ENCODE data around the gene HSPA1L.

HSPA1L gene

DNA sequence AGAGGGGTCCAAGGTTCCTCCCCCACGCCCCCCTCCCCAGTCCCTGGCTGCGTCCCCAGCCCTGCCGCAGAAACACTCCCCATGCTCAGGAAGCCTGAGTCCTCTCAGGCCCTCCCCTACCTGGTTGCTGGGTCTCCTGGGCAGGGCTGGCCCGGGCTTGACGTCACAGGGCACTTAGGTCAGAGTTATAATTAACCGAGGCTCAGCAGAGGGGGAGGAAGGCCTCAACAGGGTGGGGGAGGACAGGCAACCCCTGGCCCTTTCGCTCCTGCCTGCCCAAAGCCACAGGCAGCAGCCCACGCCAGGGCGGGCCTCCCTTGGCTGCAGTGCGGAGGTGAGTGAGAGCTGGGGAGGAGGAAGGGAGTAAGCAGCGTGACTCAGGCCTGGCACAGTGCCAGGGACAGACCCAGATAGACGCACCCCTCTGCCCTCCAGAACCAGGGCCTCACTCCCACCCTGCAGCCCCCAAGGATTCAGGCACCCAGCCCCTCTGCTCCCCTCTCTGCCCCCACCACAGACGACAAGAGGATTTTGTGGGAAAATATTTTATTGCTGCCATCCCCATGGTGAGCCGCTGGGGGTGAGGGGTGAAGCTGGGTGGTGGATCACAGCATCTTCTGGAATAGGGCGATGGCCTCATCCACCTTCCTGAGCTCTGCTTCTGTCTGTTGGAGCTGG is 38.0 kb downstream of the HSPA1L start, which contains the start of gene VWA7:
Gene VWA7, minus strand, starts transcription at position 340 of the 678 bp plus-strand sequence. CDS start 549 bp downstream, outside the sequence.
- Histone ChIP-seq H3K4me2 (peak within 1 kb of the TSS; percentile 89), H3K27ac (peak within 1 kb of the TSS; percentile 79), H3K27me3 (ENCODE audit: insufficient read depth, low read depth) (no peaks in the 10 kb centered on the region), H2AFZ (ENCODE audit: low read depth) (peak within 1 kb of the TSS; percentile 47; the same call in 1 of the 2 replicates), H3K9ac (peak within 1 kb of the TSS; percentile 58), H3K4me1 (ENCODE audit: low read depth, poor library complexity, severe bottlenecking) (peaks cover 40% of the 10 kb centered on the region), H3K36me3 (ENCODE audit: insufficient read depth) (peaks cover 5% of the 10 kb centered on the region; the same call in 1 of the 2 replicates), H3K79me2 (ENCODE audit: insufficient read depth, low read depth) (no peaks in the 10 kb centered on the region), H4K20me1 (ENCODE audit: insufficient read depth) (no peaks in the 10 kb centered on the region), H3K4me3 (IDR thresholded peaks at IDR 0.05; ENCODE audit: insufficient read depth, low read depth, low read length) (no peak within 1 kb of the TSS)
- TF ChIP-seq CTCF (conservative IDR thresholded peaks at IDR 0.05; ENCODE audit: low read depth, low read length): no peak

DNA sequence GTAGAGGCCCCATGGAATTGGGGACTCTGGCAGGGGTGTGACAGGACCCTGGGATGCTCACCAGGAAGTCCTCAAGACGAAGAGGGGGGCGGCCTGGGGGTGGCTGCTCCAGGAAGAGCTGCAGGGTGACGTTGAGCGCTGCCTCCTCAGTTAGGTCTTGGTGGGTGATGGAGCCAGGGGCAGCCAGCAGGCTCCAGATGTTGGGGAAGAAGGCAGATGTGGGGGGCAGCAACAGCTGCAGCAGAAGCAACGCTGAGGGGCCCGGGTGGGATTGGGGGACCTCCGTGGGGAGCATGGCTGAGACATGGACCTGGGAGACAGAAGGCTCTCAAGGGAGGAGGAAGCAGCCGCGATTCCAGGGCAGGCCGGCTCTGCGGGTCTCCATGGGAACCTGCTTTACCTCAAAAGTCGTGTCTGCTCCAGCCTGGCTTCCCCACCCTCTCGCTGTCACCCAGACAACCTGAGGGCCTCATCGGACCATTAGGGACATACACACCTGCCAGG is 38.5 kb downstream of the HSPA1L start:
- H2AFZ ChIP-seq (ENCODE audit: low read depth): peak overlapping the region; percentile 47; the same call in 1 of the 2 replicates
- peak overlapping the region; percentile 79 for H3K27ac ChIP-seq
- no peaks in the 10 kb centered on the region for H3K79me2 ChIP-seq (ENCODE audit: insufficient read depth, low read depth)
- H3K4me3 ChIP-seq (IDR thresholded peaks at IDR 0.05; ENCODE audit: insufficient read depth, low read depth, low read length): no peak overlapping the region
- TF ChIP-seq CTCF (conservative IDR thresholded peaks at IDR 0.05; ENCODE audit: low read depth, low read length): no peak
- H3K4me2 ChIP-seq: peak overlapping the region; percentile 89
- peaks cover 40% of the 10 kb centered on the region for H3K4me1 ChIP-seq (ENCODE audit: low read depth, poor library complexity, severe bottlenecking)
- no peaks in the 10 kb centered on the region for H4K20me1 ChIP-seq (ENCODE audit: insufficient read depth)
- H3K9ac ChIP-seq: peak overlapping the region; percentile 58
- no peaks in the 10 kb centered on the region for H3K27me3 ChIP-seq (ENCODE audit: insufficient read depth, low read depth)
- H3K36me3 ChIP-seq (ENCODE audit: insufficient read depth): peaks cover 1% of the 10 kb centered on the region; the same call in 1 of the 2 replicates

GRCh38 chr6:31775633-31776484 is 39.2 kb downstream of the HSPA1L start:
- H3K27ac ChIP-seq: peak overlapping the region; percentile 79
- no peaks in the 10 kb centered on the region for H3K36me3 ChIP-seq (ENCODE audit: insufficient read depth)
- H3K4me2 ChIP-seq: peak overlapping the region; percentile 89
- no peaks in the 10 kb centered on the region for H3K27me3 ChIP-seq (ENCODE audit: insufficient read depth, low read depth)
- H3K79me2 ChIP-seq (ENCODE audit: insufficient read depth, low read depth): no peaks in the 10 kb centered on the region
- peak overlapping the region; percentile 58 for H3K9ac ChIP-seq
- H2AFZ ChIP-seq (ENCODE audit: low read depth): no peak overlapping the region
- H4K20me1 ChIP-seq (ENCODE audit: insufficient read depth): no peaks in the 10 kb centered on the region
- no peak overlapping the region for H3K4me3 ChIP-seq (IDR thresholded peaks at IDR 0.05; ENCODE audit: insufficient read depth, low read depth, low read length)
- H3K4me1 ChIP-seq (ENCODE audit: low read depth, poor library complexity, severe bottlenecking): peaks cover 44% of the 10 kb centered on the region
- no peak for TF ChIP-seq CTCF (conservative IDR thresholded peaks at IDR 0.05; ENCODE audit: low read depth, low read length)

DNA sequence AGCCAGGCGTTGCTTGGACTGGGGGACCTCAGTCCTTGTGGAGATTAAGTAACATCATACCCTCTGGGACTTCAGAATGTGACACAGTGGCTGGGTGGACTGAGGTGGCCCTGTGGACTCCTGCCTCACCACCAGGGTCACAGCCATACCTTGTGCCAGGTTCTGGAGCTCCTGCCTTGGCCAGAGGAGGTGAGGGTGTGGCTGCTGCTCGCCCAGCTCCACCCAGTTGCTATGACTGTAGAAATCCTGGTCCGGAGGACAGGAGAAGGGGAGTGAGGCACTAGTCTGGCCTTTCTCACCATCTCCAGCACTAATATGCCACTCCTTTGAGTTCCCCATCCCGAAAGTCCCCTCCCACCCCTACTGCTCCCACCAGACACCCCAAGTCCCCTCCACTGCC is 39.9 kb downstream of the HSPA1L start:
- Histone ChIP-seq H3K36me3 (ENCODE audit: insufficient read depth) (no peaks in the 10 kb centered on the region), H3K79me2 (ENCODE audit: insufficient read depth, low read depth) (no peaks in the 10 kb centered on the region), H4K20me1 (ENCODE audit: insufficient read depth) (no peaks in the 10 kb centered on the region), H3K27me3 (ENCODE audit: insufficient read depth, low read depth) (no peaks in the 10 kb centered on the region), H3K9ac (no peak overlapping the region), H3K4me1 (ENCODE audit: low read depth, poor library complexity, severe bottlenecking) (peaks cover 47% of the 10 kb centered on the region), H3K27ac (no peak overlapping the region), H2AFZ (ENCODE audit: low read depth) (no peak overlapping the region), H3K4me2 (no peak overlapping the region), H3K4me3 (IDR thresholded peaks at IDR 0.05; ENCODE audit: insufficient read depth, low read depth, low read length) (no peak overlapping the region)
- no peak for TF ChIP-seq CTCF (conservative IDR thresholded peaks at IDR 0.05; ENCODE audit: low read depth, low read length)

Data from KMS-11 (cell line).